Stomach (tissue), 4 donors: ENCODE data around the gene RNF19B.

Experiments
- CTCF ChIP-seq, 7 experiments: fragments of 450-650 bp in 4 of 7; fragments of 200-600 bp in 3 of 7; sonication (generic) in 3 of 7; IDR thresholded peaks; one replicate each; pipeline ENCODE4 v1.5.1; 2016 to 2019; ENCODE audit warnings: antibody characterized with exemption in 7 of 7, control low read depth in 2 of 7, mild to moderate bottlenecking in 1 of 7
- EP300 ChIP-seq: sonication (generic); formaldehyde crosslinking; IDR thresholded peaks from one replicate; pipeline ENCODE4 v1.6.1; 2017; ENCODE audit warnings: antibody characterized with exemption
- POLR2A ChIP-seq, 4 donors: fragments of 450-650 bp; IDR thresholded peaks; one replicate each; pipeline ENCODE4 v1.6.1; 2016; ENCODE audit warnings: antibody characterized with exemption in 4 of 4, control low read depth in 2 of 4, mild to moderate bottlenecking in 1 of 4, moderate library complexity in 1 of 4
- POLR2AphosphoS5 ChIP-seq, 3 donors: sonication (generic); formaldehyde crosslinking; IDR thresholded peaks; one replicate each; pipeline ENCODE4 v1.6.1; 2016; ENCODE audit warnings: antibody characterized with exemption in 3 of 3

- no peak for TF ChIP-seq CTCF (IDR thresholded peaks at IDR 0.05)
- no peak for TF ChIP-seq POLR2A (IDR thresholded peaks at IDR 0.05)
- TF ChIP-seq EP300, result no peak
- TF ChIP-seq POLR2AphosphoS5 (IDR thresholded peaks at IDR 0.05), result no peak
Measured at GRCh38 chr1:32946413-32946812, 18.2 kb downstream of the RNF19B start.
